T-cell (primary cell): ENCODE data around the gene QRSL1. TPM values are rescaled to one million over a fixed set of nuclear protein-coding genes. Genes with fewer than 3 reads are reported as not detected.

Experiments
- ATAC-seq, 4 experiments: fragments of 200-7000 bp in 3 of 4; fragments of 150-1000 bp in 1 of 4; cut with Tn5 transposase; replicated peaks in 1 of 4; 1 replicate in 3 of 4; 2 replicates in 1 of 4; pipeline ENCODE4 v1.10.0; 2021; ENCODE audit warnings: moderate library complexity in 3 of 4, mild to moderate bottlenecking in 2 of 4, moderate number of reproducible peaks in 1 of 4
- CTCF ChIA-PET, 2 donors: fragments of 300-600 bp; sonication (Branson Sonifier 250); formaldehyde crosslinking; loops; one replicate each; lab custom pipeline; 2022; ENCODE audit warnings: antibody characterized with exemption in 2 of 2; lab: Charles Lee
- POLR2A ChIA-PET, 2 donors: fragments of 300-600 bp; sonication (Branson Sonifier 250); formaldehyde crosslinking; loops; one replicate each; lab custom pipeline; 2022; ENCODE audit warnings: antibody characterized with exemption in 2 of 2; lab: Charles Lee
- DNase-seq, 35 experiments: peaks; one replicate each; pipeline versions ENCODE4 v3.0.0 to v3.0.0-alpha.2; 2013 to 2023
- H3K27ac ChIP-seq: one replicate; pipeline ENCODE4 v1.5.1; 2013; ENCODE audit warnings: low read length
- H3K27me3 ChIP-seq, 2 experiments: replicated peaks in 1 of 2; 1 replicate in 1 of 2; 2 replicates in 1 of 2; pipeline versions ENCODE4 v1.6.1 to v1.7.0; 2013; ENCODE audit warnings: low read length in 1 of 2, mixed read lengths in 1 of 2; ENCODE audit not compliant: control insufficient read depth in 2 of 2, insufficient read depth in 2 of 2; ENCODE audit errors: extremely low read depth in 1 of 2
- H3K36me3 ChIP-seq, 2 donors: 1 replicate in 1 of 2; 2 replicates in 1 of 2; pipeline versions ENCODE4 v1.6.1 to v1.7.0; 2013; ENCODE audit warnings: low read length in 1 of 2; ENCODE audit not compliant: control insufficient read depth in 2 of 2, insufficient read depth in 1 of 2; ENCODE audit errors: extremely low read depth in 1 of 2
- H3K4me1 ChIP-seq, 2 experiments: 1 replicate in 1 of 2; 2 replicates in 1 of 2; pipeline versions ENCODE4 v1.6.1 to v1.7.0; 2013; ENCODE audit warnings: low read length in 2 of 2, mixed read lengths in 1 of 2; ENCODE audit not compliant: insufficient read depth in 2 of 2, control insufficient read depth in 1 of 2; ENCODE audit errors: extremely low read depth in 1 of 2
- H3K4me3 ChIP-seq, 2 donors: 1 replicate in 1 of 2; 2 replicates in 1 of 2; pipeline versions ENCODE4 v1.5.1 to v1.7.0; 2013; ENCODE audit warnings: mild to moderate bottlenecking in 2 of 2, low read length in 1 of 2, moderate library complexity in 1 of 2; ENCODE audit not compliant: control insufficient read depth in 1 of 2; ENCODE audit errors: extremely low read depth in 1 of 2
- H3K9me3 ChIP-seq: 2 replicates; pipeline ENCODE4 v1.7.0; 2013
- H3K27ac Mint-ChIP-seq, 2 donors: one replicate each; pipeline ENCODE4 v1.8.0; 2020 to 2021; ENCODE audit warnings: mild to moderate bottlenecking in 2 of 2, mixed read lengths in 2 of 2
- H3K27me3 Mint-ChIP-seq, 2 donors: one replicate each; pipeline ENCODE4 v1.8.0; 2021 to 2022; ENCODE audit warnings: mixed read lengths in 2 of 2
- H3K36me3 Mint-ChIP-seq: one replicate; pipeline ENCODE4 v1.8.0; 2021; ENCODE audit warnings: mixed read lengths
- H3K4me1 Mint-ChIP-seq, 3 donors: one replicate each; pipeline ENCODE4 v1.8.0; 2020 to 2022; ENCODE audit warnings: mixed read lengths in 3 of 3, mild to moderate bottlenecking in 1 of 3
- H3K4me3 Mint-ChIP-seq, 3 donors: one replicate each; pipeline ENCODE4 v1.8.0; 2020 to 2022; ENCODE audit warnings: mild to moderate bottlenecking in 3 of 3, mixed read lengths in 3 of 3, moderate library complexity in 3 of 3
- H3K9me3 Mint-ChIP-seq, 3 donors: one replicate each; pipeline ENCODE4 v1.8.0; 2020 to 2022; ENCODE audit warnings: mixed read lengths in 3 of 3
- WGBS: methylation state at CpG from one replicate; pipeline ENCODE4 v1.1.5; 2013; ENCODE audit warnings: missing lambda C conversion rate; ENCODE audit not compliant: insufficient coverage; 5-methylcytosine and 5-hydroxymethylcytosine counted together
- total RNA-seq, 35 experiments: library from RNA in 6 of 35; stranded (reverse) in 6 of 35; fragments of 120-200 nt in 1 of 35; gene quantifications; one replicate each; pipeline versions ENCODE4 v1.2.1 to v1.2.4 and lab custom pipeline; 2013 to 2026

The QRSL1 gene
- total RNA-seq, 5 donors from 2014 or later (not counting 1 experiment from before 2014, with no cell fraction given), result 7.6 to 13.8 (median 12.3) TPM

DNA sequence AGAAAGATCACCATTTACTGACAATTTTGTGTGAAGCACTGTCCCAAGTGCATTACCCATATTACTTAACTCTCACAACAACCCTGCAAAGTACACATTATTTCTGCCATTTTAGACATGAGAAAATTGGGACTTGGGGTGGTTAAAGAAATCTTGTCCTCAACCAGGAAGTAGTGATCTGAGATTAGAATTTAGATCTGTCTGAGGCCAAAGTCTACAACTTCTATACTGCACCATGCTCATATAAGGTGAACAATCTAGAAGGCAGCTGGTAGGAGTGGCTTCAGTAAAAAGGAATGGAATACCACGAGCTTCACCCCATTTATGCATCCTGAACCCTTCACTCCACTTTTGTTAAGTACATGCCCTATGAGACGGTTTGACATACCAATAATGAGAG is 87.6 kb downstream of the QRSL1 start:
- Mint-ChIP-seq H3K36me3 (no peaks in the 10 kb centered on the region), H3K4me3 (no peak overlapping the region), H3K27me3 (peaks cover 26 to 32% of the 10 kb centered on the region in 2 donors), H3K9me3 (no peaks in the 10 kb centered on the region), H3K4me1 (no peaks in the 10 kb centered on the region), H3K27ac (no peak overlapping the region)
- Histone ChIP-seq H3K4me1 (no peaks in the 10 kb centered on the region), H3K9me3 (no peaks in the 10 kb centered on the region), H3K27me3 (peaks cover 0 to 5% of the 10 kb centered on the region in 2 experiments), H3K4me3 (no peak overlapping the region), H3K36me3 (no peaks in the 10 kb centered on the region), H3K27ac (no peak overlapping the region)
- WGBS, result no CpG with 5 or more reads among the region's 2 CpGs
- DNase-seq, result no peak
- ChIA-PET CTCF (interaction anchor here in 1 of 2 donors (1.0 kb wide), 1 partner anchor 9 kb away, joined by 3 read pairs; no protein-coding TSS in a partner anchor), POLR2A (no interaction called here)
- ATAC-seq, result no peak

Other genes starting within 250 kb of the QRSL1 start
- 1 to 10 TPM; 5.2 to 7.6 (median 7.0) TPM for gene RTN4IP1, start 80 bp upstream of the QRSL1 start, total RNA-seq